ENCODE data around the gene CD63.

Gene CD63

GRCh38 chr12:55733021-55733555 lies 4.3 kb upstream of the CD63 start:
- Histone ChIP-seq H3F3A (ENCODE audit: low read depth) (peaks cover 12% of the 10 kb centered on the region), H3K79me2 (ENCODE audit: insufficient read depth, low read length) (peaks cover 19% of the 10 kb centered on the region), H3K27me3 (ENCODE audit: insufficient read depth, low read length, poor library complexity, severe bottlenecking) (no peaks in the 10 kb centered on the region), H2AFZ (ENCODE audit: low read length) (no peak overlapping the region), H3K9me3 (ENCODE audit: insufficient read depth, low read depth, low read length) (no peaks in the 10 kb centered on the region), H3K36me3 (ENCODE audit: insufficient read depth, low read length) (no peaks in the 10 kb centered on the region), H3K9ac (ENCODE audit: low read depth, low read length, poor library complexity, severe bottlenecking) (no peak overlapping the region), H4K20me1 (ENCODE audit: insufficient read depth, low read length, poor library complexity, severe bottlenecking) (peaks cover under 1% of the 10 kb centered on the region), H3K9me2 (replicated peaks; ENCODE audit: low read depth, low read length) (no peaks in the 10 kb centered on the region), H3K4me3 (ENCODE audit: low read length, poor library complexity, severe bottlenecking) (no peak overlapping the region), H3K4me1 (ENCODE audit: insufficient read depth, low read length, poor library complexity, severe bottlenecking) (peaks cover 33% of the 10 kb centered on the region), H3K4me2 (ENCODE audit: low read depth, low read length, poor library complexity, severe bottlenecking) (no peak overlapping the region)
- TF ChIP-seq EZH2phosphoT487 (IDR thresholded peaks at IDR 0.05; ENCODE audit: borderline replicate concordance) (no peak), CTCF (conservative IDR thresholded peaks at IDR 0.05; ENCODE audit: low read length) (no peak)

- TF ChIP-seq EZH2phosphoT487 (IDR thresholded peaks at IDR 0.05; ENCODE audit: borderline replicate concordance) (no peak), CTCF (conservative IDR thresholded peaks at IDR 0.05; ENCODE audit: low read length) (no peak)
- Histone ChIP-seq H3K9ac (ENCODE audit: low read depth, low read length, poor library complexity, severe bottlenecking) (no peak overlapping the region), H3K9me3 (ENCODE audit: insufficient read depth, low read depth, low read length) (no peaks in the 10 kb centered on the region), H3F3A (ENCODE audit: low read depth) (peaks cover 12% of the 10 kb centered on the region), H3K4me1 (ENCODE audit: insufficient read depth, low read length, poor library complexity, severe bottlenecking) (peaks cover 32% of the 10 kb centered on the region), H3K27me3 (ENCODE audit: insufficient read depth, low read length, poor library complexity, severe bottlenecking) (no peaks in the 10 kb centered on the region), H3K9me2 (replicated peaks; ENCODE audit: low read depth, low read length) (no peaks in the 10 kb centered on the region), H2AFZ (ENCODE audit: low read length) (no peak overlapping the region), H3K36me3 (ENCODE audit: insufficient read depth, low read length) (no peaks in the 10 kb centered on the region), H3K4me3 (ENCODE audit: low read length, poor library complexity, severe bottlenecking) (no peak overlapping the region), H4K20me1 (ENCODE audit: insufficient read depth, low read length, poor library complexity, severe bottlenecking) (peaks cover 9% of the 10 kb centered on the region), H3K4me2 (ENCODE audit: low read depth, low read length, poor library complexity, severe bottlenecking) (peak overlapping the region; percentile 28), H3K79me2 (ENCODE audit: insufficient read depth, low read length) (peaks cover 27% of the 10 kb centered on the region)
These were observed 3.5 kb upstream of the CD63 start for GRCh38 chr12:55732288-55732687.

GRCh38 chr12:55729819-55730818 lies 1.3 kb upstream of the CD63 start:
- Histone ChIP-seq H3K36me3 (ENCODE audit: insufficient read depth, low read length) (no peaks in the 10 kb centered on the region; the same call in 1 of the 2 replicates), H3K4me2 (ENCODE audit: low read depth, low read length, poor library complexity, severe bottlenecking) (peak overlapping the region; percentile 76), H3K9ac (ENCODE audit: low read depth, low read length, poor library complexity, severe bottlenecking) (peak overlapping the region; percentile 94), H4K20me1 (ENCODE audit: insufficient read depth, low read length, poor library complexity, severe bottlenecking) (peaks cover 23% of the 10 kb centered on the region), H3K9me3 (ENCODE audit: insufficient read depth, low read depth, low read length) (no peaks in the 10 kb centered on the region), H3K27me3 (ENCODE audit: insufficient read depth, low read length, poor library complexity, severe bottlenecking) (no peaks in the 10 kb centered on the region), H3F3A (ENCODE audit: low read depth) (peaks cover 12% of the 10 kb centered on the region), H3K79me2 (ENCODE audit: insufficient read depth, low read length) (peaks cover 42% of the 10 kb centered on the region), H2AFZ (ENCODE audit: low read length) (peak overlapping the region; percentile 68; the same call in 1 of the 2 replicates), H3K9me2 (replicated peaks; ENCODE audit: low read depth, low read length) (no peaks in the 10 kb centered on the region), H3K4me3 (ENCODE audit: low read length, poor library complexity, severe bottlenecking) (peak overlapping the region; percentile 80), H3K4me1 (ENCODE audit: insufficient read depth, low read length, poor library complexity, severe bottlenecking) (peaks cover 34% of the 10 kb centered on the region)
- peak; percentile 47 for TF ChIP-seq CTCF (conservative IDR thresholded peaks at IDR 0.05; ENCODE audit: low read length)
- no peak for TF ChIP-seq EZH2phosphoT487 (IDR thresholded peaks at IDR 0.05; ENCODE audit: borderline replicate concordance)
